ENCODE data around the gene MYADML2. TPM values are rescaled to one million over a fixed set of nuclear protein-coding genes. Genes with fewer than 3 reads are reported as not detected.

The MYADML2 gene
- total and polyA plus RNA-seq, 11 donors = 0.19 to 11.2 (median 3.9) TPM

GRCh38 chr17:81962499-81963441, 15.7 kb upstream of the MYADML2 start:
- H3K4me3 ChIP-seq = no peak overlapping the region
- peaks cover 2 to 46% (median 21%) of the 10 kb centered on the region in 12 donors for H3K4me1 ChIP-seq
- WGBS, 4 donors = 50 to 60% (median 56%) methylated on average over 30 to 37 of the region's 37 CpGs
- no peaks in the 10 kb centered on the region for H3K9me3 ChIP-seq
- H3K27ac ChIP-seq = no peak overlapping the region
- peaks cover 21 to 80% (median 46%) of the 10 kb centered on the region in 9 donors for H3K27me3 ChIP-seq
- no peak for TF ChIP-seq POLR2A (IDR thresholded peaks at IDR 0.05)
- no peak for TF ChIP-seq CTCF (IDR thresholded peaks at IDR 0.05)
- ATAC-seq (no peak), DNase-seq (no peak)
- intact Hi-C loops (cut with DNase I) = loop anchor here in 2 of 10 donors (5.0 to 10.0 kb wide), 2 partner anchors 192 to 195 kb away; no protein-coding TSS in a partner anchor
- H3K36me3 ChIP-seq = no peaks in the 10 kb centered on the region

- 8 to 17% (median 10%) methylated on average over 31 to 82 of the region's 82 CpGs for WGBS, 4 donors
- Histone ChIP-seq H3K4me1 (peaks cover 2 to 36% (median 13%) of the 10 kb centered on the region in 12 donors), H3K4me3 (peak overlapping the region in 1 of 12 donors; percentile 55), H3K27ac (no peak overlapping the region), H3K36me3 (no peaks in the 10 kb centered on the region), H3K27me3 (peaks cover 21 to 81% (median 53%) of the 10 kb centered on the region in 9 donors), H3K9me3 (no peaks in the 10 kb centered on the region)
- ATAC-seq (no peak), DNase-seq (no peak)
- intact Hi-C loops (cut with DNase I) = loop anchor here in 3 of 10 donors (2.0 to 10.0 kb wide), 3 partner anchors 59 to 195 kb away; no protein-coding TSS in a partner anchor
- TF ChIP-seq CTCF (IDR thresholded peaks at IDR 0.05) = no peak
- no peak for TF ChIP-seq POLR2A (IDR thresholded peaks at IDR 0.05)
Observed at GRCh38 chr17:81961521-81962498, 14.8 kb upstream of the MYADML2 start.

GRCh38 chr17:81961087-81961511, 14.1 kb upstream of the MYADML2 start, which contains the start of gene NOTUM:
Gene NOTUM (minus strand): TSS chr17:81961187. CDS start chr17:81960909, 278 bp downstream.
- WGBS, 4 donors = 0 to 1% (median 1%) methylated on average over 8 to 65 of the region's 65 CpGs
- H3K27me3 ChIP-seq = peaks cover 21 to 85% (median 53%) of the 10 kb centered on the region in 9 donors
- TF ChIP-seq CTCF (IDR thresholded peaks at IDR 0.05) (peak in 5 of 12 donors; percentile 18 to 33 (median 24)), POLR2A (IDR thresholded peaks at IDR 0.05) (no peak)
- H3K4me3 ChIP-seq = peak within 1 kb of the TSS; percentile 18 to 55 (median 44)
- no peaks in the 10 kb centered on the region for H3K9me3 ChIP-seq
- no peak for ATAC-seq
- intact Hi-C loops (cut with DNase I) = loop anchor here in 3 of 10 donors (2.0 to 10.0 kb wide), 3 partner anchors 60 to 196 kb away; no protein-coding TSS in a partner anchor
- no peak within 1 kb of the TSS for H3K27ac ChIP-seq
- no peaks in the 10 kb centered on the region for H3K36me3 ChIP-seq
- peaks cover 2 to 35% (median 11%) of the 10 kb centered on the region in 12 donors for H3K4me1 ChIP-seq
- no peak for DNase-seq
